SKM-1 treated with dmso at 0.1 percent for 144 hours (cell line): Measurements from ENCODE around the gene MRFAP1L1.

ENCODE experiments used
- DNase-seq: peaks from one replicate; lab custom pipeline; 2025; ENCODE audit not compliant: unreplicated experiment; lab: John Stamatoyannopoulos, UW

MRFAP1L1 gene

GRCh38 chr4:6716958-6717655, 7.4 kb upstream of the MRFAP1L1 start:
- no peak for DNase-seq

GRCh38 chr4:6716018-6716911, 6.6 kb upstream of the MRFAP1L1 start, which contains the start of gene BLOC1S4:
BLOC1S4 (plus strand) TSS chr4:6716174; CDS start chr4:6716210, 36 bp downstream.
- peak; percentile 97 for DNase-seq

- DNase-seq = no peak
Observed at GRCh38 chr4:6715704-6716017, 6.0 kb upstream of the MRFAP1L1 start.

- no peak for DNase-seq
Observed at GRCh38 chr4:6714954-6715353, 5.3 kb upstream of the MRFAP1L1 start.

DNA sequence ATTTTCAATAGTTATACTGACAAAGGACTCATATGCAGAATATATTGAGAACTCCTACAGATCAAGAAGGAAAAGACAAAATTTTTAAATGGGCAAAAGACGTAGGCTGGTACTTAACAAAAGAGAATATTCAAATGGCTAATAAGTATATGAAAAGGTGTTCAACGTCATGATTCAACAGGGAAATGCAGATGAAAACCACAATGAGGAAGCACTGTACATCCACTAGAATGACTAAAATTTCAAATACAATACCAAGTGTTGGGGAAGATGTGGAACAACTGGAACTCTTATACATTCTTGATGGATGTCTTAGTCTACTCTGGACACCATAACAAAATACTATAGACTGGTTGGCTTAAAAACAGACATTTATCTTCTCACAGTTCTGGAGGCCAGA, 1.3 kb upstream of the MRFAP1L1 start:
- peak; percentile 53 for DNase-seq

DNA sequence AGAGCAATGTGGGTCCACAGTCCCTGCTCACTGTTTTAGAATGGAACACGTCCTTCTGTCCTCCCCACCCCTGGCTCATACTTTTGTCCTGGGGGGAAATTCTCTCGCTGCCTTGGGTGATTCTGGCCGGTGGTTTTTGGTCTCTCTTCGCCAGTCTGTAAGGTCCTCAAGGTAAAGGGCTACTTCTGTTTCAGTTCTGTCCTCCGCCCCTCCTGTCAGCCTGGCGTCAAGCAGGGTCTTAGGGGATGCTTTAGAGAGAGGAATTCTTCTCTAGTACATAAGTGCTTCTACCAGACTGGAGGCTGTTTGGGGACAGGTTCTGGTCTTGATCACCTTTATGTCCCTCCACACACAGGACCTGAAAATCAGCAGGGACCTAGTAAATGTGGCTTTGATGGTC, 617 bp upstream of the MRFAP1L1 start:
- no peak for DNase-seq

DNA sequence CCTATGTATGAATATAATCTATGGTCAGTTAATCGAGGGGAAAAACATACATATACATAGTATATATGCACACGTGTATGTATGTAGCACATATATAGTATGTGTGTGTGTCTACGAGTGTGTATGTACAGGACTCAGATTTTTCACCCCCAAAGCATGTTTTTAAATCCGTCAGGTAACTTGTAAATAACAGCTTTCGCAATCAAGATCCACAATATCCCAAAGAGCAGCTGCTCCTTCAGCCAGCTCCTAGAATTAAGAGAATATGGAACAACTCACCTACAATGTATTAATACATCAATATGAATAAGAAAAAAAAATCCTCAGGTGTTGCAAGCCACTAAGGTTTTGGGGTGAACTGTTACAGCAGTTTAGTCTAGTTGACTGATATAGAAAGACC, 3.5 kb downstream of the MRFAP1L1 start:
- DNase-seq = no peak

GRCh38 chr4:6705646-6706045, 4.0 kb downstream of the MRFAP1L1 start:
- no peak for DNase-seq

GRCh38 chr4:6703786-6704185, 5.9 kb downstream of the MRFAP1L1 start:
- DNase-seq = no peak

GRCh38 chr4:6702761-6703160, 6.9 kb downstream of the MRFAP1L1 start:
- DNase-seq = no peak

- peak; percentile 48 for DNase-seq
Observed at GRCh38 chr4:6701371-6701770, 8.3 kb downstream of the MRFAP1L1 start.

- no peak for DNase-seq
Observed at GRCh38 chr4:6699903-6700302, 9.8 kb downstream of the MRFAP1L1 start.

DNA sequence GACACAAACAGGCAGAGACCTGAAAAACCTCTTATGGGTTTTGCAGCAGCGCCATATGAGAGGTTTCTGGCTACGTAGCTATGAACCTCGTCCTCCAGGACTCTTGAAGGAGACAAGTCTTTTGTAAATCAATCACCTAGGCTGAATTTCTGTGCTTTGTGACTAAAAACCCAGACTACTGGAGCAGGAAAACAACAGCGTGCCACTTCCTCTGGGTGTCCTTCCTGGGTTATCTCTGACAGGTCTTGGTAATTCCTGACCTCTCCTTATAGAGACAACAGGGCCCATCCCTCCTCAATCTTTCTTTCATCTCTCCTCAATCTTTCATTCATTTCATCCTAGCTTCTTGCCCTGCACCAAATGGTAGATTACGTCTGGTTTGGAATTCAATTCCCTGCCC, 10.3 kb downstream of the MRFAP1L1 start:
- DNase-seq = no peak

DNA sequence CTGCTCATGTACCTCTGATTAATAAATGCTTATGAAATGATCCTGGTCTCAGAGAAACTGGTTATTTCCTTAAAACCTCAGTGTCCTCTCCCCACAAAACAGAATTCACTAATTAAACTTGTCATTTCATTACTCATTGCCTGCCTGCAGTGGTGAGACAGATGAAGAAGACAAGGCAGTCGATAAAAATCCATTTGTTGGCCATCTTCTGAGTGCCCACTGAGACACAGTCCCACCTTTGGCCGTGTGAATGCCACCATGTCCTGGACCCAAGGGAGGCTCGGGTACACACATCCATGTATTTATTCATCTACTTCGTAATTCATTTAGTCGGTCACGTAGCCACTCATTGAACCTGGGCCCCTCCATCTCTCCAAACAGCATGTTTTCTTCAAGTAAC, 12.5 kb downstream of the MRFAP1L1 start:
- no peak for DNase-seq

GRCh38 chr4:6696611-6697010, 13.1 kb downstream of the MRFAP1L1 start:
- no peak for DNase-seq

DNA sequence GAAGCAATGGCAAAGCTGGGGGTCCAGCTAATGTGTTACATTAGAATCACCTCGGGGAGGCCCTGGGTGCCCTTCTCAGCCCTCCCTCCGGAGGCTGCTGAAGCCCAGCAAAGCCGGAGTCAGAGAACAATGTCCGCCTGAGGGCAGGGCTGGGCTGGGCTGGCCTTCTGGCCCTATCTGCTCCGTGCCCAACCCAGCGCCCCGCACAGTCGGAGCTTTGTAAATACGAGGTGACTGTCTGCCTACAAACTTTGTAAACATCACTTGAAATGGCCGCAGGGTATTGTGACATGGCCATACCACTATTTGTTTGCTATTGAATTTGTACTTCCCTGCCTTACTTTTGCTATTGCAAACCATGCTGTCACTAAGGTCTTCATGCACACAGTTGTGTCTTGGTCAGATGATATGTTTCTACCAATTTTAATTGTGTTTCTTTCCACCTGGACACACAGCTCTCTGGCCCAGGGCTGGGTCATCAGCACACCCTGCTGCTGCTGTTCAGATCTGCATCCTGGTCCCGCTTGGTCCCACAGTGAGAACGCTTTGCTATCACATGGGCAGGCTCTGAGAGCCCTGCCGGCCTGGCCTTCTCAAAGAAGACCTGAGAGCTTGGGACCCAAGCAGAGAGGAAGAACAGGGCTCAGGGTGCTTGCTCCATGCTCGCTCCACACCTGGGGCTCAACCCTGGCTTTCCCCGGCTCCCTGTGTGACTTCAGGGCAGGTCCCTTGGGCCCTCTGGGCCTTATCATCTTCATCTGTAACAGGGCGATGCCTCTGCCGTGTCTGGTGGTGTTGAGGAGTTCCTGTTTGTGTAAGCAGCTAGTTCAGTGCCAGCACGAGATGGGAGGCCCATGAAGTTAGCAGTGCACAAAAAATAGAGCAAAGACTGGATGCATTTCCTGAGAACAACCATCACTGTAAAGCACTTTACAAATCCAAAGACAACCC, 13.7 kb downstream of the MRFAP1L1 start:
- peak; percentile 41 for DNase-seq

GRCh38 chr4:6694177-6694901, 15.3 kb downstream of the MRFAP1L1 start:
- peak; percentile 56 for DNase-seq

DNA sequence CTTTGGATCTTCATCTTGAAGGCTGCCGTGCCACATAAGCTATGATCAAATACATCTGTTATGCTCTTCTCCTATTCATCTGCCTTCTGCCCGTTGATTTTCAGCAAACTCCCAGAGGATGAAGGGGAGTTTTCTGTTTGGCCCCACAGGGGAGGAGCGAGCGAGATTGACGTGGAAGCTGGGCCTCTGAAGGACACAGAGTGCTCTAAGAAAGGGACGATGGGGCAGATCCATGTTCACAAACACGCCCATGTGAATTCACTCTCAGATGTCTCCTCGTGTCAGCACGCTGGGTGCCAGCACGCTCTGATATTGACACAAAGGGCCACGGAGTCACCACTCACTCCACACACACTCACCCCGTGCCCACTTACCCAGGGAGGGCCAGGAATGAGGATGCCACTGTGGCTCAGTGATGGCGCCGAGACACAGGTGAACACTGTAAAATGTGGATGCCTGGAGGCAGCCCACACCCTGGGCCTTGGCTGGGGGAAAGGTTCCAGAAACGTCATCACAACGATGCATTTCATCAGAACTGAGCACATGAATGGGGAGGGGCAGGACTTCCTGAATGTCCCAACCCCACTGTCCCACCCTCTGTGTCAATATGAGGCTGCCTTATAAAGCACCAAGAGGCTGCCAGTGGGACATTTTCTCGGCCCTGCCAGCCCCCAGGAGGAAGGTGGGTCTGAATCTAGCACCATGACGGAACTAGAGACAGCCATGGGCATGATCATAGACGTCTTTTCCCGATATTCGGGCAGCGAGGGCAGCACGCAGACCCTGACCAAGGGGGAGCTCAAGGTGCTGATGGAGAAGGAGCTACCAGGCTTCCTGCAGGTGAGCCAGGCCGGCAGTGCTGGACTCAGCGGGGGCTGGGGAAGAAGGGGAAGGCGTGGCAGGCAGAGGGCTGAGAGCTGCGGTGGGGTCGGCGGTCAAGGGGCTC, 16.2 kb downstream of the MRFAP1L1 start, which contains the start of gene S100P:
Gene S100P (plus strand): TSS at position 648 of the 946 bp plus-strand sequence. CDS start 55 bp downstream, at position 703.
- peak; percentile 57 for DNase-seq

DNA sequence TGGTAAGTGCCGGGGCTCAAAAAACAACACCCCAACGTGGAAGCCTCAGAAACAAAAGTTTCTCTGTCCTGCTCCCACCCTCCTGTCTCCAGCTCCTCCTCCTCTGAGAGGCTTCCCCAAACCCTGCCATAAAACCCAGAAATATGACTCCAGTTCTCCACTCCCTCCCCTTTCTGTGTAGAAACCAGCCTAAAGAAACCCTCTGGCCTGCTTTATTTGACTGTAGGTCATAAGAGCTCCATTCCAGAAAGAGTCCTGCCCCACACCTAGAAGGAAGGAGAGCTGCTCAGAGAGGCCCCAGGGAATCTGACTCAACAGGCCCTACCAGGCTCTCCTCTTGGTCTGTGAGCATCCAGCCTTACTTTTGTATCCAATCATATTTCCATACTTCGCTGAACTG, 16.9 kb downstream of the MRFAP1L1 start:
- no peak for DNase-seq
